Karpas-422 (cell line): ENCODE measurements around the gene RCAN3. TPM values are rescaled to one million over a fixed set of nuclear protein-coding genes. Genes with fewer than 3 reads are reported as not detected.

Experiments used
- DNase-seq: peaks from one replicate; pipeline ENCODE4 v3.0.0-alpha.2; 2015
- H2AFZ ChIP-seq: fragments of 200-600 bp; sonication (generic); 2 replicates; pipeline ENCODE4 v1.6.1; 2014; ENCODE audit warnings: antibody characterized with exemption, low read length, mixed read lengths
- H3K27ac ChIP-seq: fragments of 200-600 bp; sonication (generic); 2 replicates; pipeline ENCODE4 v1.5.1; 2014; ENCODE audit warnings: mild to moderate bottlenecking, low read length, moderate library complexity
- H3K27me3 ChIP-seq: fragments of 200-600 bp; sonication (generic); 2 replicates; pipeline ENCODE4 v1.6.1; 2014; ENCODE audit warnings: low read length, mixed read lengths
- H3K36me3 ChIP-seq: fragments of 200-600 bp; sonication (generic); 2 replicates; pipeline ENCODE4 v1.6.1; 2014; ENCODE audit warnings: low read length, mixed read lengths; ENCODE audit not compliant: insufficient read depth
- H3K4me1 ChIP-seq: fragments of 200-600 bp; sonication (generic); 2 replicates; pipeline ENCODE4 v1.6.1; 2014; ENCODE audit warnings: mild to moderate bottlenecking, low read length, mixed read lengths
- H3K4me2 ChIP-seq: fragments of 200-600 bp; sonication (generic); 2 replicates; pipeline ENCODE4 v1.6.1; 2014; ENCODE audit warnings: low read length, low read depth, mild to moderate bottlenecking; ENCODE audit not compliant: poor library complexity, severe bottlenecking
- H3K4me3 ChIP-seq: fragments of 200-600 bp; sonication (generic); 2 replicates; pipeline ENCODE4 v1.5.1; 2014; ENCODE audit warnings: mild to moderate bottlenecking, antibody characterized with exemption, low read length, mixed read lengths
- H3K79me2 ChIP-seq: fragments of 200-600 bp; sonication (generic); 2 replicates; pipeline ENCODE4 v1.6.1; 2014; ENCODE audit warnings: mild to moderate bottlenecking, low read length, mixed read lengths
- H3K9ac ChIP-seq: fragments of 200-600 bp; sonication (generic); 2 replicates; pipeline ENCODE4 v1.6.0; 2014; ENCODE audit warnings: low read length
- H3K9me2 ChIP-seq: fragments of 200-600 bp; sonication (generic), shearing (Covaris generic); replicated peaks from 2 replicates; pipeline ENCODE4 v1.6.0; 2014; ENCODE audit warnings: mild to moderate bottlenecking, low read length, moderate library complexity; ENCODE audit not compliant: insufficient read depth
- H3K9me3 ChIP-seq: fragments of 300-700, 200-600 bp; sonication (generic); 2 replicates; pipeline ENCODE4 v1.6.1; 2014; ENCODE audit warnings: low read length, mixed read lengths
- H4K20me1 ChIP-seq: fragments of 200-600 bp; sonication (generic); 2 replicates; pipeline ENCODE4 v1.6.1; 2014; ENCODE audit warnings: mild to moderate bottlenecking, antibody characterized with exemption, low read length, low read depth; ENCODE audit not compliant: insufficient read depth
- total RNA-seq: library from RNA; depleted of rRNA; stranded (reverse); fragments of >200 nt; shearing (Covaris generic); gene quantifications from 2 replicates; pipeline ENCODE4 v1.2.3, GENCODE V29; 2014; ENCODE audit warnings: low replicate concordance

Gene RCAN3
- total RNA-seq, 1 experiment from 2014 or later = 4.8 TPM

DNA sequence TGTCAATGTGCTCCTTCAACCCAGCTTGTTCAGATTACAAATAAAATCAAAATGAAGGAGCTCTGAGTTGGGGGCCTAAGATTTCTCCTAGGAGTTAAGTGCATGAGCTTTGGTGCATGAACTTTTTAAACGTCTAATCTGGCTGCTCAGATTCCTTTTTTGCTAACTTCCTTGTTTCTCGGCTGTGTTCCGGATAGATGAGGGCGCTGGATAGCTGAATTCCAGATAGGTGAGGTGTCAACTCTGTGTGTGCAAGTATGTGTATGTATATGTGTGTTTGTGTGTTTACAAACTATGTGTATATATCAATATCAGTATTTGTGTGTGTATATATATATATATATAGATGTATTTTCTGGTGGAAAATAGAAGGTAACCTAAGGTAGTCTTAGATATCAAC is 37.5 kb upstream of the RCAN3 start:
- peaks cover 13% of the 10 kb centered on the region for H3K36me3 ChIP-seq

DNA sequence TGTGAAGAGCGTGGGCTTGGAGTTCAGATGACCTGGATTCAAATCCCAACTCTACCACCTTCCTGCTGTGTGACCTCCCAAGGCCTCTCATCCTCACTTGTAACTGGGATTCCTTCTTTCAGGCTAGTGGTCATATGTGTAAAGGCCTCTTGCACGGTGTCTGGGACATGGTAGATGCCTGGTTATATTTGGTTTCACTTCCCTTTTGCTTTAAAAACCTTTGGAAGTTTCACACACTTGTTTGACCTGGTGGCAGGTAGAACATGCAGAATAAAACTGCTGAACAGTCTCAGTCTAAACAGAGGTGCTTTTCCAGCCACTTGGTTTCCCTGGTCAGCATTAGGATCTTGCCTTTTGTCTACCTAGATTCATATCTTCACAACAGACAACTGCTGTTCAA is 37.0 kb upstream of the RCAN3 start:
- Histone ChIP-seq H3K4me2 (no peak overlapping the region), H4K20me1 (no peaks in the 10 kb centered on the region), H3K36me3 (peaks cover 7% of the 10 kb centered on the region; the same call in 1 of the 2 replicates), H3K9me2 (no peaks in the 10 kb centered on the region), H3K4me3 (no peak overlapping the region), H3K9me3 (no peaks in the 10 kb centered on the region), H3K27ac (no peak overlapping the region), H3K27me3 (no peaks in the 10 kb centered on the region), H3K79me2 (no peaks in the 10 kb centered on the region), H3K9ac (no peak overlapping the region), H2AFZ (no peak overlapping the region), H3K4me1 (no peaks in the 10 kb centered on the region)
- DNase-seq = no peak

More for the DNA sequence above, 37.5 kb upstream of the RCAN3 start:
- no peak overlapping the region for H3K4me3 ChIP-seq
- no peaks in the 10 kb centered on the region for H3K4me1 ChIP-seq
- H3K4me2 ChIP-seq = no peak overlapping the region
- no peaks in the 10 kb centered on the region for H3K9me3 ChIP-seq
- no peak overlapping the region for H3K9ac ChIP-seq
- H3K9me2 ChIP-seq = no peaks in the 10 kb centered on the region
- no peaks in the 10 kb centered on the region for H3K79me2 ChIP-seq
- H3K27ac ChIP-seq = no peak overlapping the region
- DNase-seq = no peak
- no peaks in the 10 kb centered on the region for H3K27me3 ChIP-seq
- no peaks in the 10 kb centered on the region for H4K20me1 ChIP-seq
- no peak overlapping the region for H2AFZ ChIP-seq

DNA sequence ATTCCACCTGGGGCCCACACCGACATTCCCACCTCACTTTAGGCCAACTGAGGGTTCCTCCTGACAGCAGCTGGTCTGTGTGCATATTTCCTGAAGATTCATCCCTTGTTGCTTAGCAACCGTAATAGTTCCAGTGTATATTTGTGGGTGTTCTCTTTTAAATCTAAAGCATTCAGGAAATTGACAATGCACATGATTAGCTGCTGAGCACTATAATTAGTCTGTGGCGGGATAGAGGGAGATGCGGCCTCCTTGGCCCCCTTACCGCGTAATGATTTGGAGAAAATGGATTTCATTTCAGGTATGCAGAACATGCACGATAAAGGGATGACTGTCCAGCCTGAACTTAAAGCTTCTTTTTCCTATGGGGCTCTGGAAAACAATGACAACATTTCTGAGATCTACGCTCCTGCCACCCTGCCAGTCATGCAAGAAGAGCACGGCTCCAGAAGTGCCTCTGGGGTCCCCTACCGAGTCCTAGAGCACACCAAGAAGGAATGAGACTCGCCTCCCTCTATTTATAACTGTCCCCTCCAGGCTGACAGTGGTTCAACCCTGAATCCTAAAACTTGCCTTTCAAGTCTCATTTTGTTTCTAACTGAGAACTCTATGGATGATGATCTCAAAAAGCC is 33.8 kb upstream of the RCAN3 start:
- Histone ChIP-seq H2AFZ (no peak overlapping the region), H3K79me2 (no peaks in the 10 kb centered on the region), H3K4me2 (no peak overlapping the region), H3K27ac (no peak overlapping the region), H3K4me3 (no peak overlapping the region), H3K4me1 (no peaks in the 10 kb centered on the region), H3K9me2 (no peaks in the 10 kb centered on the region), H3K9me3 (no peaks in the 10 kb centered on the region), H3K36me3 (0 out of 2 replicates have a peak, but pooled peaks cover 4% of the 10 kb centered on the region), H3K9ac (no peak overlapping the region), H3K27me3 (no peaks in the 10 kb centered on the region), H4K20me1 (no peaks in the 10 kb centered on the region)
- no peak for DNase-seq

DNA sequence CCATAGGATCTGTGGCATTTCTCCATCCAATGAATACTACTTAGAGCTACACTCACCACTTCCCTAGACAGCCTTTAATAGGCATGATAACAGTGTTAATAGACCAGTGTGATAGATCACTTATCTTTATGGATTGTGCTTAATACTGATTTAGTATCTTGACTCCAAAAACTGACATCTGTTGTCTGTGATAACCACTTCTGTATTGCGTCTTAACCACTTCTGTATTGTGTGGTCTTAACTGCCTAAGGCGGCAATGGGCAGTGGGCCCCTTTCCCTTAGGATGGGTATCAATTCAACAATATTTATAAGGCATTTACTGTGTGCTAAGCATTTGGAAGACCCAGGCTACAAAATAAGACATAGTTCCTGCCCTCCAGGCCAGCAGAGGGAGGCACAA is 32.0 kb upstream of the RCAN3 start:
- no peak for DNase-seq
- H2AFZ ChIP-seq = no peak overlapping the region
- no peaks in the 10 kb centered on the region for H3K79me2 ChIP-seq
- no peaks in the 10 kb centered on the region for H3K9me2 ChIP-seq
- H3K27me3 ChIP-seq = no peaks in the 10 kb centered on the region
- no peak overlapping the region for H3K27ac ChIP-seq
- H4K20me1 ChIP-seq = no peaks in the 10 kb centered on the region
- no peak overlapping the region for H3K9ac ChIP-seq
- H3K4me2 ChIP-seq = no peak overlapping the region
- no peaks in the 10 kb centered on the region for H3K9me3 ChIP-seq
- no peak overlapping the region for H3K4me3 ChIP-seq
- no peaks in the 10 kb centered on the region for H3K4me1 ChIP-seq
- H3K36me3 ChIP-seq = 0 out of 2 replicates have a peak, but pooled peaks cover 2% of the 10 kb centered on the region

DNA sequence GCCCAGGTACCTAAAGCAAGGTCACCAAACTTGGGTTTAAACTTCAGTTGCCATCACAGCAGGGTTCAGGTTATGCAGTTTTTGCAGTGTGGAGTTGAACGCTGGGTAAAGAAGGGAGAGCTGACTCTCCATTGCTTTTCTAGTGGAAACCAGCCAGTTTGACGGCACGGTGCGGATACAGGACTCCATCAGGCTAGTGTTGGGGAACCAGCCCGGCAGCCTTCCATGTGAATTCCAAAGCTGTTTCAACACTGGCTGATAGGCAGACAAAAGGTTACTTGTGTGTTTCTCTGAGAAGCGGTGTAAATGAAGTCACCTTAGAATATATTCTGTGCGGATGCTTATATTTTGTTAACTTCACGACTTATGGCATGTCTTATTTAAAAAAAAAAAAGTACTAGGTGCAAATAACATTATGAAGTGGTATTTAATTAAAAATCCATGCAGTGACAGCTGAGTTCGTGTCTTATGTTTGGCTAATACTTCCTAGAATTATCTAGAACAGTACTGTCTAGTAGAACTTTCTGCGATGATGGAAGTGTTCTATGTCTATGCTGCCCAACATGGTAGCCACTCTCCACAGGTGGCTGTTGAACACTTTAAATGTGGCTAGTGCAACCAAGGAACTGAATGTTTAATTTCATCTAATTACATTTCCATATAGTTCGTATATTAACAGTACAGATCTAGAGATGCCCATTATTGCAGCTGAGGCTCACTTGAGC is 29.9 kb upstream of the RCAN3 start:
- Histone ChIP-seq H3K27me3 (no peaks in the 10 kb centered on the region), H3K4me2 (no peak overlapping the region), H2AFZ (no peak overlapping the region), H3K9ac (no peak overlapping the region), H3K9me2 (no peaks in the 10 kb centered on the region), H3K4me3 (no peak overlapping the region), H3K27ac (no peak overlapping the region), H3K9me3 (no peaks in the 10 kb centered on the region), H4K20me1 (no peaks in the 10 kb centered on the region), H3K36me3 (no peaks in the 10 kb centered on the region), H3K4me1 (no peaks in the 10 kb centered on the region), H3K79me2 (no peaks in the 10 kb centered on the region)
- no peak for DNase-seq

DNA sequence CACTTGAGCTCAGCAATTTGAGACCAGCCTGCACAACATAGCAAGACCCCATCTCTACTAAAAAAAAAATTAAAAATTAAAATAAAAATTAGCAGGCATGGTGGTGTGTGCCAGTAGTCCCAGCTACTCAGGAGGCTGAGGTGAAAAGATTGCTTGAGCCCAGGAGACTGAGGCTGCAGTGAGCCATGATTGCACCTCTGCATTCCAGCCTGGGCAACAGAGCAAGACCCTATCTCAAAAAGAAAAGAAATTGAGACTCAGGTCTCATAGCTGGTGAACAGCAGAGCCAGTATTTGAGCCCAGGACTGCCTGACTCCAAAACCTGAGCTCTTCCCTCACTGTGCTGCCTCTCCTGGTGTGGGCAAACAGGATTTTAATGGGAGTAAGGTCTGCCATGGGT is 28.4 kb upstream of the RCAN3 start:
- Histone ChIP-seq H4K20me1 (no peaks in the 10 kb centered on the region), H3K4me1 (no peaks in the 10 kb centered on the region), H3K79me2 (no peaks in the 10 kb centered on the region), H3K9me3 (no peaks in the 10 kb centered on the region), H3K27me3 (no peaks in the 10 kb centered on the region), H3K27ac (no peak overlapping the region), H3K9me2 (no peaks in the 10 kb centered on the region), H2AFZ (no peak overlapping the region), H3K36me3 (no peaks in the 10 kb centered on the region), H3K4me2 (no peak overlapping the region), H3K4me3 (no peak overlapping the region), H3K9ac (no peak overlapping the region)
- no peak for DNase-seq

DNA sequence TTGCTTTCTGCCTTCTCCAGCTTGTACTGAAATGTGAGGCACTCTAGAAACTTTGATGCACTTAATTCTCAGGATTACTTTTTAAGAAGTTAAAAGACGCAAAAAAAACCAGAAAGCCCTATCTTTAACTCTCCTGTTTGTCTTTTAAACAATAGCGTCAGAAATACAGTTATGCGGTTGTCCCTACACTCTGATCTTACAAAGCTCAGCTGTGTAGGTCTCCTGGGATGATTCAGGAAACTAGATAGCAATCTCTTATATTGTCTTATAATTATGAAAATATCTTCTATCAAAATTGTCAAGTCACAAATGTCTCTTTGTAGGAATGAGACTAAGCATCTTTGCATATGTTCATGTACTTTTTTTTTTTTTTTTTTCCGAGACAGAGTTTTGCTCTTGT is 26.9 kb upstream of the RCAN3 start:
- H3K4me3 ChIP-seq = no peak overlapping the region
- no peaks in the 10 kb centered on the region for H3K27me3 ChIP-seq
- no peaks in the 10 kb centered on the region for H4K20me1 ChIP-seq
- no peak overlapping the region for H3K4me2 ChIP-seq
- DNase-seq = no peak
- H3K9me3 ChIP-seq = no peaks in the 10 kb centered on the region
- H3K79me2 ChIP-seq = no peaks in the 10 kb centered on the region
- no peaks in the 10 kb centered on the region for H3K4me1 ChIP-seq
- no peak overlapping the region for H2AFZ ChIP-seq
- H3K9ac ChIP-seq = no peak overlapping the region
- H3K27ac ChIP-seq = no peak overlapping the region
- no peaks in the 10 kb centered on the region for H3K9me2 ChIP-seq
- no peaks in the 10 kb centered on the region for H3K36me3 ChIP-seq

DNA sequence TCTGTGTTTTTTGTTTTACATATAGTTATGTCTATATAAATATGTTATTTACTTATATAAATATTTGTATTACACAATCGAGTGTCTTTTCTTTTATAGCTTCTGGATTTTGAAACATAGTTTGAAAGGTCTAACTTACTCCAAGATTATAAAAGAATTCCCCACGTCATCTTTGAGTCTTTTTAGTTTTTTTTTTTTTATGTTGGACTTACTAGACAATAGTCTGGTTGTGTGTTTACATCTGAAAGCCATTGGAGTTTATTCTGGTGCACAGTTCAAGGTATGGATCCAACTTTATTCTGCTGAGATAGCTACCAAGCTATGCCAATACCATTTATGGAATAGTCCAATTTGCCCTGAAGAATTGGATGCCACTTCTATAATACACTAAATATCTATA is 26.1 kb upstream of the RCAN3 start:
- H3K79me2 ChIP-seq = no peaks in the 10 kb centered on the region
- no peak overlapping the region for H3K4me3 ChIP-seq
- no peak overlapping the region for H3K9ac ChIP-seq
- H3K27ac ChIP-seq = no peak overlapping the region
- no peak overlapping the region for H2AFZ ChIP-seq
- no peak overlapping the region for H3K4me2 ChIP-seq
- peaks cover 5% of the 10 kb centered on the region; the same call in 1 of the 2 replicates for H3K4me1 ChIP-seq
- no peaks in the 10 kb centered on the region for H3K9me3 ChIP-seq
- DNase-seq = no peak
- no peaks in the 10 kb centered on the region for H4K20me1 ChIP-seq
- no peaks in the 10 kb centered on the region for H3K27me3 ChIP-seq
- no peaks in the 10 kb centered on the region for H3K36me3 ChIP-seq
- H3K9me2 ChIP-seq = no peaks in the 10 kb centered on the region
